ENCODE measurements around the gene APOO.

The APOO gene

GRCh38 chrX:23907498-23908218, at the start of gene APOO, which contains the start of gene CXorf58:
APOO (minus strand) TSS chrX:23907938; CDS start chrX:23907702, 236 bp downstream.
CXorf58 (plus strand) TSS chrX:23908006; CDS start chrX:23910303, 2,297 bp downstream.
- peak; percentile 87 for DNase-seq (ENCODE audit: low spot score)

- no peak for DNase-seq (ENCODE audit: low spot score)
Measured at GRCh38 chrX:23954396-23954795, 46.7 kb upstream of the APOO start.

- no peak for DNase-seq (ENCODE audit: low spot score)
Measured at GRCh38 chrX:23953908-23954269, 46.2 kb upstream of the APOO start.

- DNase-seq (ENCODE audit: low spot score) = no peak
Measured at GRCh38 chrX:23952984-23953907, 45.5 kb upstream of the APOO start.

GRCh38 chrX:23952391-23952790, 44.7 kb upstream of the APOO start:
- DNase-seq (ENCODE audit: low spot score) = no peak

GRCh38 chrX:23945206-23945605, 37.5 kb upstream of the APOO start:
- no peak for DNase-seq (ENCODE audit: low spot score)

- DNase-seq (ENCODE audit: low spot score) = no peak
Measured at GRCh38 chrX:23944234-23944633, 36.5 kb upstream of the APOO start.

- no peak for DNase-seq (ENCODE audit: low spot score)
Measured at GRCh38 chrX:23939203-23939602, 31.5 kb upstream of the APOO start.

GRCh38 chrX:23938690-23939089, 31.0 kb upstream of the APOO start:
- no peak for DNase-seq (ENCODE audit: low spot score)

GRCh38 chrX:23937100-23937499, 29.4 kb upstream of the APOO start:
- no peak for DNase-seq (ENCODE audit: low spot score)

- DNase-seq (ENCODE audit: low spot score) = no peak
Measured at GRCh38 chrX:23936180-23936579, 28.4 kb upstream of the APOO start.

- peak; percentile 9 for DNase-seq (ENCODE audit: low spot score)
Measured at GRCh38 chrX:23935106-23935505, 27.4 kb upstream of the APOO start.

- no peak for DNase-seq (ENCODE audit: low spot score)
Measured at GRCh38 chrX:23932046-23932445, 24.3 kb upstream of the APOO start.

- no peak for DNase-seq (ENCODE audit: low spot score)
Measured at GRCh38 chrX:23930894-23931604, 23.3 kb upstream of the APOO start.

GRCh38 chrX:23926015-23926414, 18.3 kb upstream of the APOO start:
- no peak for DNase-seq (ENCODE audit: low spot score)

GRCh38 chrX:23919706-23920320, 12.1 kb upstream of the APOO start:
- no peak for DNase-seq (ENCODE audit: low spot score)

GRCh38 chrX:23919148-23919547, 11.4 kb upstream of the APOO start:
- no peak for DNase-seq (ENCODE audit: low spot score)

- no peak for DNase-seq (ENCODE audit: low spot score)
Measured at GRCh38 chrX:23911126-23911835, 3.5 kb upstream of the APOO start.

GRCh38 chrX:23908219-23909004, 674 bp upstream of the APOO start:
- no peak for DNase-seq (ENCODE audit: low spot score)

- no peak for DNase-seq (ENCODE audit: low spot score)
Measured at GRCh38 chrX:23907111-23907497, 634 bp downstream of the APOO start.

- peak; percentile 46 for DNase-seq (ENCODE audit: low spot score)
Measured at GRCh38 chrX:23904096-23904495, 3.6 kb downstream of the APOO start.

All from AG08395 (cell line).